Stimulated activated CD4-positive, alpha-beta T cell treated with anti-CD3 and anti-CD28 coated beads, Interleukin-4, amount 100 ng/mL, for 24 hours (primary cell): ENCODE data around the gene NTSR1.

ENCODE experiments used
- DNase-seq: peaks from one replicate; pipeline ENCODE4 v3.0.0-alpha.2; 2020

NTSR1 gene

GRCh38 chr20:62792182-62792939 lies 83.7 kb downstream of the NTSR1 start:
- no peak for DNase-seq

- no peak for DNase-seq
These were observed 84.5 kb downstream of the NTSR1 start for GRCh38 chr20:62792940-62793756.

- no peak for DNase-seq
These were observed 85.0 kb downstream of the NTSR1 start for GRCh38 chr20:62793757-62794006.

- DNase-seq, result peak; percentile 93
These were observed 85.5 kb downstream of the NTSR1 start for GRCh38 chr20:62794007-62794724.

GRCh38 chr20:62795023-62795761 lies 86.6 kb downstream of the NTSR1 start:
- peak; percentile 69 for DNase-seq

GRCh38 chr20:62796699-62797491 lies 88.3 kb downstream of the NTSR1 start:
- no peak for DNase-seq

GRCh38 chr20:62797671-62798532 lies 89.3 kb downstream of the NTSR1 start:
- DNase-seq, result no peak

GRCh38 chr20:62799036-62799435 lies 90.4 kb downstream of the NTSR1 start:
- no peak for DNase-seq

GRCh38 chr20:62799459-62799858 lies 90.8 kb downstream of the NTSR1 start:
- no peak for DNase-seq

GRCh38 chr20:62799873-62800272 lies 91.2 kb downstream of the NTSR1 start:
- DNase-seq, result no peak

- DNase-seq, result no peak
These were observed 92.0 kb downstream of the NTSR1 start for GRCh38 chr20:62800314-62801259.

- no peak for DNase-seq
These were observed 92.8 kb downstream of the NTSR1 start for GRCh38 chr20:62801284-62802010.

GRCh38 chr20:62802026-62802712 lies 93.5 kb downstream of the NTSR1 start:
- DNase-seq, result no peak

- DNase-seq, result no peak
These were observed 95.5 kb downstream of the NTSR1 start for GRCh38 chr20:62804021-62804626.

- peak; percentile 64 for DNase-seq
These were observed 96.1 kb downstream of the NTSR1 start, which contains the start of gene OGFR for GRCh38 chr20:62804627-62805154. OGFR (plus strand) TSS chr20:62804835; CDS start chr20:62804860, 25 bp downstream.

- peak; percentile 40 for DNase-seq
These were observed 96.6 kb downstream of the NTSR1 start for GRCh38 chr20:62805155-62805710.

GRCh38 chr20:62805711-62806382 lies 97.2 kb downstream of the NTSR1 start:
- DNase-seq, result no peak
